Liver (tissue), 9 donors: Measurements from ENCODE around the gene RRP12. TPM values are rescaled to one million over a fixed set of nuclear protein-coding genes. Genes with fewer than 3 reads are reported as not detected.

Source experiments
- DNase-seq: peaks from one replicate; pipeline ENCODE4 v3.0.0-alpha.2; 2017; ENCODE audit warnings: low spot score
- H3K27ac ChIP-seq, 2 donors: one replicate each; pipeline ENCODE4 v1.7.0; 2013; ENCODE audit warnings: inconsistent platforms in 2 of 2, low read length in 2 of 2, control low read depth in 1 of 2, low read depth in 1 of 2, mild to moderate bottlenecking in 1 of 2
- H3K27me3 ChIP-seq, 4 donors: one replicate each; pipeline versions ENCODE4 v1.6.1 to v1.7.0; 2013; ENCODE audit warnings: low read length in 3 of 4, inconsistent platforms in 1 of 4, mild to moderate bottlenecking in 1 of 4, moderate library complexity in 1 of 4; ENCODE audit not compliant: control insufficient read depth in 4 of 4, insufficient read depth in 4 of 4
- H3K36me3 ChIP-seq, 4 donors: one replicate each; pipeline versions ENCODE4 v1.6.1 to v1.7.0; 2013; ENCODE audit warnings: low read length in 3 of 4, mild to moderate bottlenecking in 3 of 4, low read depth in 1 of 4, moderate library complexity in 1 of 4; ENCODE audit not compliant: control insufficient read depth in 4 of 4, insufficient read depth in 3 of 4
- H3K4me1 ChIP-seq, 4 donors: one replicate each; pipeline versions ENCODE4 v1.6.1 to v1.7.0; 2013; ENCODE audit warnings: low read length in 3 of 4, mild to moderate bottlenecking in 3 of 4, moderate library complexity in 1 of 4; ENCODE audit not compliant: control insufficient read depth in 4 of 4, insufficient read depth in 4 of 4
- H3K4me3 ChIP-seq, 3 donors: one replicate each; pipeline versions ENCODE4 v1.6.1 to v1.7.0; 2013; ENCODE audit warnings: low read length in 3 of 3, control low read depth in 1 of 3, low read depth in 1 of 3, mild to moderate bottlenecking in 1 of 3
- H3K9ac ChIP-seq, 2 donors: one replicate each; pipeline ENCODE4 v1.7.0; 2013; ENCODE audit warnings: low read length in 2 of 2, mild to moderate bottlenecking in 2 of 2, moderate library complexity in 2 of 2, control low read depth in 1 of 2, low read depth in 1 of 2
- H3K9me3 ChIP-seq, 4 donors: one replicate each; pipeline versions ENCODE4 v1.6.1 to v1.7.0; 2013; ENCODE audit warnings: low read length in 3 of 4; ENCODE audit not compliant: control insufficient read depth in 4 of 4
- ATF3 ChIP-seq: IDR thresholded peaks from 2 replicates; pipeline ENCODE4 v1.6.1; 2016; ENCODE audit warnings: antibody characterized with exemption
- CTCF ChIP-seq: fragments of 150-350 bp; IDR thresholded peaks from 2 replicates; pipeline ENCODE4 v1.5.1; 2017; ENCODE audit warnings: improper control_type of control experiment, low read depth, low read length; ENCODE audit not compliant: missing input control
- EGR1 ChIP-seq, 2 donors: IDR thresholded peaks; 2 replicates each; pipeline ENCODE4 v1.6.1; 2016 to 2018; ENCODE audit warnings: antibody characterized with exemption in 2 of 2, low read depth in 2 of 2
- FOXA1 ChIP-seq: IDR thresholded peaks from 2 replicates; pipeline ENCODE4 v1.6.1; 2016; ENCODE audit warnings: antibody characterized with exemption
- FOXA2 ChIP-seq: IDR thresholded peaks from 2 replicates; pipeline ENCODE4 v1.6.1; 2016; ENCODE audit warnings: antibody characterized with exemption
- GABPA ChIP-seq, 2 donors: IDR thresholded peaks in 1 of 2; conservative IDR thresholded peaks in 1 of 2; 2 replicates each; pipeline ENCODE4 v1.6.1; 2016; ENCODE audit warnings: antibody characterized with exemption in 2 of 2, mild to moderate bottlenecking in 1 of 2, moderate library complexity in 1 of 2
- HNF4A ChIP-seq, 2 donors: conservative IDR thresholded peaks; 2 replicates each; pipeline ENCODE4 v1.6.1; 2016; ENCODE audit warnings: antibody characterized with exemption in 2 of 2, mild to moderate bottlenecking in 2 of 2
- HNF4G ChIP-seq: IDR thresholded peaks from 2 replicates; pipeline ENCODE4 v1.6.1; 2016; ENCODE audit warnings: antibody characterized with exemption
- JUND ChIP-seq, 2 donors: IDR thresholded peaks; 2 replicates each; pipeline ENCODE4 v1.6.1; 2016; ENCODE audit warnings: antibody characterized with exemption in 2 of 2
- MAX ChIP-seq: IDR thresholded peaks from 2 replicates; pipeline ENCODE4 v1.6.1; 2016; ENCODE audit warnings: antibody characterized with exemption
- NR2F2 ChIP-seq: IDR thresholded peaks from 2 replicates; pipeline ENCODE4 v1.6.1; 2016; ENCODE audit warnings: antibody characterized with exemption
- RAD21 ChIP-seq, 2 donors: IDR thresholded peaks; 2 replicates each; pipeline ENCODE4 v1.6.1; 2016; ENCODE audit warnings: antibody characterized with exemption in 2 of 2, mild to moderate bottlenecking in 2 of 2
- REST ChIP-seq: IDR thresholded peaks from 2 replicates; pipeline ENCODE4 v1.6.1; 2016; ENCODE audit warnings: antibody characterized with exemption, mild to moderate bottlenecking
- RXRA ChIP-seq, 2 donors: IDR thresholded peaks; 2 replicates each; pipeline ENCODE4 v1.6.1; 2017 to 2018; ENCODE audit warnings: antibody characterized with exemption in 2 of 2, mild to moderate bottlenecking in 1 of 2
- SP1 ChIP-seq: IDR thresholded peaks from 2 replicates; pipeline ENCODE4 v1.6.1; 2018; ENCODE audit warnings: antibody characterized with exemption, mild to moderate bottlenecking
- TAF1 ChIP-seq: conservative IDR thresholded peaks from 2 replicates; pipeline ENCODE4 v1.6.1; 2016; ENCODE audit warnings: antibody characterized with exemption, mild to moderate bottlenecking
- YY1 ChIP-seq: IDR thresholded peaks from 2 replicates; pipeline ENCODE4 v1.6.1; 2016; ENCODE audit warnings: antibody characterized with exemption, mild to moderate bottlenecking
- ZBTB33 ChIP-seq: IDR thresholded peaks from 2 replicates; pipeline ENCODE4 v1.6.1; 2016; ENCODE audit warnings: antibody characterized with exemption
- WGBS: extraction: QIAGEN DNeasy Blood & Tissue Kit; methylation state at CpG from one replicate; pipeline ENCODE4 v1.1.7; 2013; 5-methylcytosine and 5-hydroxymethylcytosine counted together
- polyA plus RNA-seq, 2 donors: library from polyadenylated mRNA; stranded (reverse) in 1 of 2; unstranded in 1 of 2; fragments of 200-250 nt in 1 of 2; fragments of >200 nt in 1 of 2; fragmentation: Nextera tagmentation in 1 of 2; extraction: Ambion mirVana in 1 of 2; gene quantifications; one replicate each; pipeline versions ENCODE4 v1.2.1 to v1.2.3, GENCODE V29; 2013 to 2015
- total RNA-seq, 2 donors: library from RNA; depleted of rRNA; stranded (reverse); fragments of >200 nt; gene quantifications; one replicate each; pipeline ENCODE4 v1.2.3, GENCODE V29; 2014
- donor health status: healthy.
- donor health status: healthy.
- donor health status: healthy.
- donor health status: healthy.
- donor health status: healthy.

Gene RRP12
- total and polyA plus RNA-seq, 4 donors, result 5.7 to 9.6 (median 6.9) TPM

GRCh38 chr10:97341416-97341815 is 59.7 kb downstream of the RRP12 start:
- WGBS, result 83% methylated on average over 2 of the region's 2 CpGs
- Histone ChIP-seq H3K9me3 (no peaks in the 10 kb centered on the region), H3K27me3 (no peaks in the 10 kb centered on the region), H3K9ac (no peak overlapping the region), H3K4me3 (no peak overlapping the region), H3K27ac (no peak overlapping the region), H3K4me1 (peaks cover 0 to 2% (median 0%) of the 10 kb centered on the region in 4 donors), H3K36me3 (no peaks in the 10 kb centered on the region)
- TF ChIP-seq EGR1 (IDR thresholded peaks at IDR 0.05; ENCODE audit: low read depth in 2 of 2) (no peak), SP1 (no peak), ATF3 (no peak), RXRA (IDR thresholded peaks at IDR 0.05) (no peak), TAF1 (no peak), CTCF (no peak), GABPA (IDR thresholded peaks at IDR 0.05 in 1 of 2, conservative IDR thresholded peaks at IDR 0.05 in 1 of 2) (no peak), YY1 (no peak), FOXA2 (no peak), NR2F2 (no peak), RAD21 (IDR thresholded peaks at IDR 0.05) (no peak), HNF4A (conservative IDR thresholded peaks at IDR 0.05) (no peak), ZBTB33 (no peak), REST (no peak), JUND (IDR thresholded peaks at IDR 0.05) (no peak), FOXA1 (no peak), HNF4G (no peak), MAX (no peak)
- DNase-seq, result no peak
